Measurements from ENCODE around the gene MKRN2OS. TPM values are rescaled to one million over a fixed set of nuclear protein-coding genes. Genes with fewer than 3 reads are reported as not detected.

The MKRN2OS gene
- total RNA-seq, 3 donors from 2014 or later, result 1.0 to 3.6 TPM; not detected in 1

GRCh38 chr3:12569836-12570235 lies 24.5 kb upstream of the MKRN2OS start:
- intact Hi-C loops (cut with DNase I; ENCODE audit: low total_unique reads), result no loop called here
- Histone ChIP-seq H3K36me3 (peaks cover 14% of the 10 kb centered on the region), H3K27me3 (no peaks in the 10 kb centered on the region), H3K4me3 (no peak overlapping the region), H3K27ac (no peak overlapping the region), H3K9me3 (peaks cover 11 to 14% of the 10 kb centered on the region in 2 donors), H3K4me1 (no peaks in the 10 kb centered on the region)
- TF ChIP-seq CTCF (IDR thresholded peaks at IDR 0.05), result no peak
- TF ChIP-seq POLR2A (IDR thresholded peaks at IDR 0.05), result no peak
- TF ChIP-seq POLR2AphosphoS5 (IDR thresholded peaks at IDR 0.05), result no peak
- DNase-seq (ENCODE audit: low spot score in 2 of 2), result no peak

DNA sequence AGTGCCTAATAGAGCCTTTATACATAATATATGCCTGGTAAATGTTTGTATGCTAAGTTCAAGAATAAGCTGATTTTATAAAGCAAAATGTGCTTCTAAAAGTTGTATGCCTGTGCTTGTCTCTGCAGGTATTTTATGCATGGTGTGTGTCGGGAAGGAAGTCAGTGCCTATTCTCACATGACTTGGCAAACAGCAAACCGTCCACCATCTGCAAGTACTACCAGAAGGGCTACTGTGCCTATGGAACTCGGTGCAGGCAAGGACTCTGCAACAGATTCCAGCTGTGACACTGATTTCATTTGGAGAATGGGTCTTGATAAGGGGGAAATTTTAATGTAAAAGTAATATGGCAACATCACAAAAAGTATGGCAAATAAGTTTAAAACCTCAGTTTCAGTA lies 23.4 kb upstream of the MKRN2OS start:
- H3K27ac ChIP-seq, result no peak overlapping the region
- peaks cover 11 to 14% of the 10 kb centered on the region in 2 donors for H3K9me3 ChIP-seq
- peaks cover 10% of the 10 kb centered on the region for H3K36me3 ChIP-seq
- no peaks in the 10 kb centered on the region for H3K27me3 ChIP-seq
- no peak for TF ChIP-seq CTCF (IDR thresholded peaks at IDR 0.05)
- no peak for TF ChIP-seq POLR2AphosphoS5 (IDR thresholded peaks at IDR 0.05)
- TF ChIP-seq POLR2A (IDR thresholded peaks at IDR 0.05), result no peak
- intact Hi-C loops (cut with DNase I; ENCODE audit: low total_unique reads), result no loop called here
- H3K4me1 ChIP-seq, result no peaks in the 10 kb centered on the region
- H3K4me3 ChIP-seq, result no peak overlapping the region
- no peak for DNase-seq (ENCODE audit: low spot score in 2 of 2)

GRCh38 chr3:12566976-12567375 lies 21.7 kb upstream of the MKRN2OS start:
- no peak overlapping the region for H3K4me3 ChIP-seq
- H3K27ac ChIP-seq, result no peak overlapping the region
- H3K4me1 ChIP-seq, result no peaks in the 10 kb centered on the region
- no peaks in the 10 kb centered on the region for H3K27me3 ChIP-seq
- TF ChIP-seq POLR2AphosphoS5 (IDR thresholded peaks at IDR 0.05) (no peak), POLR2A (IDR thresholded peaks at IDR 0.05) (no peak), CTCF (IDR thresholded peaks at IDR 0.05) (no peak)
- intact Hi-C loops (cut with DNase I; ENCODE audit: low total_unique reads), result no loop called here
- no peak for DNase-seq (ENCODE audit: low spot score in 2 of 2)
- peaks cover 11 to 14% of the 10 kb centered on the region in 2 donors for H3K9me3 ChIP-seq
- peaks cover 10% of the 10 kb centered on the region for H3K36me3 ChIP-seq

DNA sequence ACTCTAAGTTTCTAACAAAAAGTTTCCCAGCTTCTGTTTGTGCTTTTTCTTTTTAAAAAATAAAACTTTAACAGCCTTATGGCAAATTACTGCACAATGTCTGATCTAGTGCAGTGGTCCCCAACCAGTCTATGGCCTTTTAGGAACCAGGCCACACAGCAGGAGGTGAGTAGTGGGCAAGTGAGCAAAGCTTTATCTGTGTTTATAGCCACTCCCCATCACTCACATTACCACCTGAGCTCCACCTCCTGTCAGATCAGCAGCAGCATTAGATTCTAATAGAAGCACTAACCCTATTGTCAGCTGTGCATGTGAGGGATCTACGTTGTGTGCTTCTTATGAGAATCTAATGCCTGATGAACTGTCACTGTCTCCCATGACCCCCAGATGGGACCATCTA lies 17.2 kb upstream of the MKRN2OS start:
- Histone ChIP-seq H3K4me3 (no peak overlapping the region), H3K36me3 (no peaks in the 10 kb centered on the region), H3K9me3 (peaks cover 11 to 14% of the 10 kb centered on the region in 2 donors), H3K27ac (no peak overlapping the region), H3K27me3 (no peaks in the 10 kb centered on the region), H3K4me1 (peaks cover 0 to 7% of the 10 kb centered on the region in 2 donors)
- DNase-seq (ENCODE audit: low spot score in 2 of 2), result no peak
- TF ChIP-seq POLR2AphosphoS5 (IDR thresholded peaks at IDR 0.05) (no peak), POLR2A (IDR thresholded peaks at IDR 0.05) (no peak), CTCF (IDR thresholded peaks at IDR 0.05) (no peak)
- intact Hi-C loops (cut with DNase I; ENCODE audit: low total_unique reads), result no loop called here

GRCh38 chr3:12561397-12561796 lies 16.1 kb upstream of the MKRN2OS start:
- Histone ChIP-seq H3K4me3 (no peak overlapping the region), H3K9me3 (peaks cover 5 to 6% of the 10 kb centered on the region in 2 donors), H3K27ac (no peak overlapping the region), H3K36me3 (no peaks in the 10 kb centered on the region), H3K4me1 (peaks cover 0 to 7% of the 10 kb centered on the region in 2 donors), H3K27me3 (no peaks in the 10 kb centered on the region)
- intact Hi-C loops (cut with DNase I; ENCODE audit: low total_unique reads), result no loop called here
- no peak for DNase-seq (ENCODE audit: low spot score in 2 of 2)
- TF ChIP-seq CTCF (IDR thresholded peaks at IDR 0.05) (no peak), POLR2AphosphoS5 (IDR thresholded peaks at IDR 0.05) (no peak), POLR2A (IDR thresholded peaks at IDR 0.05) (no peak)

Data from breast epithelium (tissue), 4 donors.